Activated CD8-positive, alpha-beta memory T cell treated with anti-CD3 and anti-CD28 coated beads for 1 hour (primary cell): ENCODE results near the gene RETSAT.
A peak's percentile ranks its signal among the peaks of the same experiment; 100 is the strongest.
"Not testable (repeated sequence)": the region's sequence is repeated elsewhere in the genome, so short reads cannot be mapped to it uniquely, and the experiment has no call there.

Source experiments
- DNase-seq, 2 donors: peaks; one replicate each; pipeline ENCODE4 v3.0.0-alpha.2; 2020; ENCODE audit warnings: low read depth in 1 of 2; ENCODE audit errors: extremely low read depth in 1 of 2

The RETSAT gene

DNA sequence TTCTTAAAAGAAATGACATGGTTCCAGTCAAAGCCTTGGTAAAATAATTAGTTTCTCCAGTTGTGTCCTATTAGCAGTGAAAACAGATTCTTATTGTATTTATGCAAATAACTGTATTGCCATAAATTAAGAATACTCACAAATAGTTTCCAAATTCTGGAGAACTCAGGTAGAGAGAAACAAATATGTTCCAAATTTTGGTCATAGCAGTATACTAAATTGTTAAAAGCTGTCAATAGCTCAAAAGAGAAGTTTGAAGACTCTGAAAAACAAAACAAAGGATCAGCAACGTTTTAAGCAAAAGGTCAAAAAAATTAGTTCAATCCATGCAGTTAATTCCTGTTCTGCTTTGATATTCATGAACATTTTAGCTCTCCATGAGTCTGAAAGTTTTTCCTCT is 25.7 kb upstream of the RETSAT start:
- DNase-seq: no peak

DNA sequence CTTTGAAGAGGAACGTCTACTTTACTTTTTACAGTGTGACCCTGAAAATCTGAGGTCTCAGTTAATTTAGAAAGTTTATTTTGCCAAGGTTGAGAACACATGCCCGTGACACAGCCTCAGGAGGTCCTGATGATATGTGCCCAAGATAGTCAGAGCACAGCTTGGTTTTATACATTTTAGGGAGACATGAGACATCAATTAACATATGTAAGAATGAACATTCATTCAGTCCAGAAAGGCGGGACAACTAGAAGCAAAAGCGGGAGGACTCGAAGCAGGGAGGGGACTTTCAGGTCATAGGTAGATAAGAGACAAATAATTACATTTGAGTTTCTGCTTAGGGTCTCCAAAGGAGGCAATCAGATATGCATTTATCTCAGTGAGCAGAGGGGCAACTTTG is 23.9 kb upstream of the RETSAT start:
- no peak for DNase-seq

DNA sequence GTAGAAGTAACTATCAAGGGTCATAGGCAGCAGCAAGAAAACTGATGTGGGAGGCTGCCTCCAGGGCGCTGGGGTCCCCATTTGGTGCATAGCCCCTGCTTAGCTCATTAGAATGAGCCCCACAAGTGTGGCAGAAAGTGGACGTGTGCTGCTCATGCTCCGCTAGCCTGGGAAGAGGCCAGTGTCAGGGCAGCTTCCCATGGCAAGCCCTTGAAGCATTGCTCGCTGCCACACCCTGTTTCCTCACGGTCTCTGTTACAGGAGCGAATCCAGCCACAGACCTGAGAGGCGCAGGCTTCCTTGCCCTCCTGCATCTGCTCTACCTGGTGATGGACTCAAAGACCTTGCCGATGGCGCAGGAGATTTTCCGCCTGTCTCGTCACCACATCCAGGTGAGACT is 22.8 kb upstream of the RETSAT start:
- DNase-seq: no peak

DNA sequence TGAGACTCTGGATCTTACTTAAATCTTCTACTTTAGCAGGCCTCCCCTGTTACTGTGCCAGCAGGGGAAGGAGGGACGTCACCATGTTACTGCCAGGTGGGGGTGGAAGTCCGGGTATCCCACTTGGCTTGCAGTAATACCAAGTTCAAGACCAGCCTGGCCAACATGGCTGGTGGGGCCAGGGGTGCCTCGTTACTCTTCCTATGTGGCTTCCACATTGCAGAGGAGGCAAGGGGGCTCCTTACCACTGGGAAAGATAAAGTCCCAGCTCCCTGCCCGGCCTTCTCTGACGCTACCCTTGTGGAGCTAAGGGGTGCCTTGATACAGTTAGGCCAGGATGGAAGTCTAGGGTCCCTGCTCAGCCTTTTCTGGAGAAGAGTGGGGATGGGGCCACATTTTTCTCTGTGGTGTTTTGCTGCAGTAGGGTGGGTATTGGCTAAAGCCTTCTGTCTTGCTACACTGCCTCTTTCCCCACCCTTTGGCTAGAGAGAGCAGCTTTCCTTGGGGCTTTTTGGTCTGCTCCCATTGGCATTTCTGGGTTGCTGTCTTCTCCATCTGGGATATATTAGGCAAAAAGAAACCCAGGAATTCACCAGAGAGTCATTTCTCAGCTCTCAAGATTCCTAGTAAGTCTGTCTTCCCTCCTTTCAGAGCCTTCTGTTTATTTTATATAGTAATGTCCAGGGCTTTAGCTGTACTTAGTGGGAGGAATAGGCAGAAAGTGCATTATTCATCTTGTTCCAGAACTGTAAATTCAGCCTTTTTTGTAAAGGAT is 22.1 kb upstream of the RETSAT start:
- no peak for DNase-seq

- DNase-seq: no peak
These were observed 16.7 kb upstream of the RETSAT start for GRCh38 chr2:85371045-85371444.

DNA sequence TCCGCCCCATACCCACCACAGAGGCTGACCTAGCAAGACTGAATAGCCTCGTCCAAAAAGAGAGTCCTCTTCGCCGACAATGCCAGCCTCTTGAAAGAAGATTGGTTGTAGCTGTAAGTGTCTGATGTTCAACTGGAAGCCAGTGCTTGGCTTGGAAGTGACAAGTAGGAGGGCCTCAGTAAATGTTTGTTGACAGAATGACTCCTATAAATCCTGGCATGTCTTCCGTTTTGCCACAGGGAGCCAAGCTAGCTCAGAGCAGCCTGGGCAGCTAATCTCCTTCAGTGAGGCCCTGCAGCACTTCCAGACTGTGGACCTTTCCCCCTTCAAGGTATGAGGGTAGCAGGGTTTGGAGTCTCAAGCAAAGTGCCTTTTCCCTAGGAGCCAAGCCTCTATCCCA is 15.2 kb upstream of the RETSAT start:
- DNase-seq: no peak

DNA sequence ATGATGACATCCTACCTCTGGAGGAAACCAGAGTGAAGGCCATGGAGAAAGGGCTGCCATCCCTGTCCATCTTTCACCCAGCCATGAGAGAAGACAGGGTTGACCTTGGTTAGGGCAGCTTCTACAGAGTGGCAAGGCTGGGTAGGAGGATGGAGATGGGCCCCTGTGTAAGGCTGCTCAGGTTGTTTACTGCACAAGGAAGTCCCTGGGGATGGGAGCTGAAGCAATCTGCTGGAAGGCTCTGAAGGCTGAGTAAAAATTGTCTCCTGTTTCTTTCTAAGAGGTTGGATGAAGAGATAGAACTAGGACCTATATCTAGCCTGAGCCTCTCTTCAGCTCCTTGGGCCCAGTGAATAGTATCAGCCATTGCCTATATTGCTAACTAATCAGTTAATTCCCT is 14.6 kb upstream of the RETSAT start:
- no peak for DNase-seq

DNA sequence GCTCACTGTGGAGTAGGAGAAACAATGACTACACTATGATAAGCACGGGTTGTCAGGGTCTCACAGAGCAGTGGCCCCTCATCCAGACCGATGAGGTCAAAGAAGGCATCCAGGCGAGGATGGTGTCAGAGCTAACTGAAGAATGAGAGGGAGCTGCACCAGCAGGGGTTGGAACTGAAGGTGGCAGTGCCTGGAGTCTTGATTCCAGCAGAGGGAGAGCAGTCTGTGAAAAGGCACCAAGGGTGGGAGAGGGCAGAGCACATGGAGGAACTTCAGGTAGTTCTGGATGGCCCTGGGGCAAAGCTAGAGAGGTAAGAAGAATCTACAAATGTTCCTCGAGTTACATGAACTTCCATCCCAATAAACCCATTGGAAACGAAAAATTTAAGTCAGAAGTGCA is 12.9 kb upstream of the RETSAT start:
- DNase-seq: no peak

DNA sequence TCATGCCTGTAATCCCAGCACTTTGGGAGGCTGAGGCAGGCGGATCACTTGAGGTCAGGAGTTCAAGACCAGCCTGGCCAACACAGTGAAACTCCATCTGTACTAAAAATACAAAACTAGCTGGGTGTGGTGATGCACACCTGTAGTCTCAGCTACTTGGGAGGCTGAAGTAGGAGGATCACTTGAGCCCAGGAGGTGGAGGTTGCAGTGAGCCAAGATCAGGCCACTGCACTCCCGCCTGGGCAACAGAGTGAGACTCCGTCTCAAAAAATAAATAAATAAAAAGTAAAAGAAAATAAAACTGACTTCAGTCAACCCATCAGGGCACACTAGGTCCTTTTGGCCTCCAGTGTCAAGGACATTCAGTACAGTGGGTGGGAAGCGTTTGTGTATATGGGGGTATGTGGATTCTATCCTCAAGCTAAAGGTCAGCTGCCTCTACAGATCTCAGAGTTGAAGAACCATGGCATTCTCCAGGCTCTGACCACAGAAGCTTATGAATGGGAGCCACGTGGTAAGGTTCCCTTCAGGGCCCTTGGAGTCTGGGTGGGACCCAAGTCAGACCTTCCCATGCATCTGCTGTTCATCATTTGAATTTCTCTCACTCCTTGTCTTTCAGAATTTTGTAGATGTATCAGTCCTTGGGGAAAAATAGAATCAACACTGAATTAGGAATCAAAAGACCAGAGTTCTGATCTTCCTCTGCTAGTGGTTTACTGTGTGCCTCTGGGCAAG is 8.5 kb upstream of the RETSAT start:
- not testable (repeated sequence) for DNase-seq

DNA sequence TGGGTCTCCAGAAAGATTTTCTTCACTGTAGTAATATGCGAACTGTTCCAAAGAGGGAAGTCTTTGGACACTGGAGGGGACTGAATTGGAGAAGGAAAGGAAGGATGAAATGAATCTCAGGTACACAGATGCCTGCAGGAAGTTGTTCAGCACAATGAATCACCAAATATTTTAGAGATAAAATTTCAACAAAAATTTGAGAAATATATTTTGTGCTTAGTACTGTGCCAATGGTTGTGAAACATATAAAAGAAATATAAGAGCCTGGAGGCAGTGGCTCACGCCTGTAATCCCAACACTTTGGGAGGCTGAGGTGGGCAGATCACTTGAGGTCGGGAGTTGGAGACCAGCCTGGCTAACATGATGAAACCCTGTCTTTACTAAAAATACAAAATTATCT is 3.4 kb upstream of the RETSAT start:
- DNase-seq: no peak

DNA sequence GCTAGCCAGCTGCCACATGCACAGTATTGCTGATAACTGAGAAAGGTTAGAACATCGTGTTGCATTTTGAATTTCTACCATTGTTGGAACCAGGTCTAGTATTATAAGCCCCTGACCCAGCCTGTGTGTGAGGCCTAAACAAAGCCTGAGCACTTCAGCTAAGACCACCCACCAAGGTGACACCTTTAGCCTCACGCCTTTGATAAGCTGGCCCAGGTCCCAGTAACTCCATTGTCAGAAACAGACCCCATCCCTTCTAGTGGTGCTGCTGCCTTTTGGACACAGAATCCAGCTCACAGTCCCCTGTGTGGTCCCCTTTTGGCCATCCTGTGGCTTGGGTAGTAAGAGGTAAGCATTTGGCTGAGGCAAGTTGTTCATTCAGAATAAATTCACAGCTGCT is 1.9 kb upstream of the RETSAT start:
- DNase-seq: no peak

DNA sequence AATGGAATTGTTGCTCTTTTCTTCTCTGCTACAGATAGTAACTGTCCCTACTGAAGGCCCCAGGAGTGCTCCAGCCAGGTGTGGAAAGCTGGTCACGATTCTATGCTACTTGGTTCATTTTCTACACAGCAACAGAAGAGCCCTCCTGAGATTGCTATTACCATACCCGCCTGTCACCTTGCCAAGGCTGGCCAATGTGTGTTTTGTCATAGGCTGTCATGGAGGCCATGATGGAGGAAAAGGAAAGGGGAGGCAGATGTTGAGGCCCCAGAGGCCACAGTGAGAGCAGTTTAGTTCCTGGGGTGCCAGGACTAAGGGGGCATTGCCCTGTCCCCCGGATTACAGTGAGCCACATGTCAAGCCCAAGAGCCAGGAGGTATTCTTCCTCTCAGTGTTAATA is 1.2 kb upstream of the RETSAT start:
- DNase-seq: no peak

GRCh38 chr2:85355073-85355410 is 714 bp upstream of the RETSAT start:
- DNase-seq: no peak

DNA sequence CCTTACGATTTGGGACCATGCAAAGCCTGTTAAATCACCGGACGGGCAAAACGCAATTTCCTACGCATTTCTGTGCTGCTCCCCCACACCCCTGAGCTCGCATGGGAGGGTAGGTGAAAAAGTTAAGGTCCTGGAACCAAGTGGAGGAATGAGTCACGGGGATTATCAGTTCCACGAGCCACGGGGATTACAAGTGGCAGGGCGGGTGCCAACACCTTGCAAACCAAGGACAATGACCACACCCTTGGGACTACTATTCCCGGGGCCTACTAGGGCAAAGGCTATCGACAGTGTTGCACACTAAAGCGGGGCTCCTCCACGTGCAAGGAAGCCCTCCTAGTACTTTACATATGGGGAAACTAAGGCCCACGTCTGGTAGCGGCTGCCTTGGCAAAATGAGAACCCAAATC is 447 bp downstream of the RETSAT start:
- peak in 1 of 2 donors; percentile 1 for DNase-seq

- no peak for DNase-seq
These were observed 6.7 kb downstream of the RETSAT start for GRCh38 chr2:85347599-85347998.

GRCh38 chr2:85344356-85344954 is 9.9 kb downstream of the RETSAT start:
- DNase-seq: no peak

DNA sequence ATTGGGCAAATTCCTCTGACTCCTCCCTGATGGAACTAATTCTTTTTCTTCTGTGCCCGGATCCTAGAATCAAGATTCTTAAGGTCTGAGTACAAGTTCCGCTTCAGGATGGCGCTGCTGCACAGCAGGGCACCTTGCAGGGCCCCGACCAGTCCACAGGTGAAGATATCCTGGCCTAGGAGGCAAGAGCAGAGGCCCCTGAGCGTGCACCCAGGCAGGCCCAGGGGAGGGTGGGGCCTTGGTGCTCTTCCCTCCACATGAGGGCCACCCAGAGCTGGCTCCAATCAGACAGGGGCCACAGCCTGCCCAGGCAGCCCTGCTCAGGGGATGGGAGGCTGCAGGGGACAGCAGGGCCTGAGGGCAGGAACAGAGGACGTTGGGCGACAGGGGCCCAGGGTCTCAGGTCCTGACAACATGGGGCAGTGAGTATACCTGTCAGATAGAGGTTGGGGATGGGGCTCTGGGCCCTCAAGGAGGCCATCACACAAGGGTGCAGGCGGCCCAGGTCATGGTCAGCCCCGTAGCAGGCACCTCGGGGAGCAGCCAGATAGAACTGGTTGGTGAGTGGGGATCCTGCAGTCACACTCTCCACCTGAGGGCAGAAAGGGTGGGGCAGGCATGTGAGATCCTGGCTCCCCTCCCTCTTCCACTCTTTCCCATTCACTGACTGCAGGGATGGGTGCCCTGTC is 11.0 kb downstream of the RETSAT start:
- DNase-seq: not testable (repeated sequence)

DNA sequence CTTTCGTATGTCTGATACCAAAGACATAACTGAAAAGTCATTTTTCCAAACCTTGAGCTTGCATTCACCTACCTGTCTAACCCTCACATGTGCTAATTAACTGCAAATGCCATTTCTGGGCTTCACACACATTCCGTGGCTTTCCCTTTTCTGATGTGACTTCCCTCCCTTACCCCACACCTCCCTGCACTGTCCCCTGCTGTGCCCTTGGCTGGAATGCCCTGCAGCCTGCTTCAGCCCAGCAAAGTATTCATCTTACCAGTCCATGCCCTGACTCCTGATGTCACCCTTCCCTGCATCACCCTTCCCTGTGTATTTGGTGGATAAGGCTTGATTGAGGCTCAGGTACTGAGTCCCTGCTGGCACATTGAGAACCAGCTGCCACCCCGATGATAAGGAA is 12.2 kb downstream of the RETSAT start:
- DNase-seq: no peak

DNA sequence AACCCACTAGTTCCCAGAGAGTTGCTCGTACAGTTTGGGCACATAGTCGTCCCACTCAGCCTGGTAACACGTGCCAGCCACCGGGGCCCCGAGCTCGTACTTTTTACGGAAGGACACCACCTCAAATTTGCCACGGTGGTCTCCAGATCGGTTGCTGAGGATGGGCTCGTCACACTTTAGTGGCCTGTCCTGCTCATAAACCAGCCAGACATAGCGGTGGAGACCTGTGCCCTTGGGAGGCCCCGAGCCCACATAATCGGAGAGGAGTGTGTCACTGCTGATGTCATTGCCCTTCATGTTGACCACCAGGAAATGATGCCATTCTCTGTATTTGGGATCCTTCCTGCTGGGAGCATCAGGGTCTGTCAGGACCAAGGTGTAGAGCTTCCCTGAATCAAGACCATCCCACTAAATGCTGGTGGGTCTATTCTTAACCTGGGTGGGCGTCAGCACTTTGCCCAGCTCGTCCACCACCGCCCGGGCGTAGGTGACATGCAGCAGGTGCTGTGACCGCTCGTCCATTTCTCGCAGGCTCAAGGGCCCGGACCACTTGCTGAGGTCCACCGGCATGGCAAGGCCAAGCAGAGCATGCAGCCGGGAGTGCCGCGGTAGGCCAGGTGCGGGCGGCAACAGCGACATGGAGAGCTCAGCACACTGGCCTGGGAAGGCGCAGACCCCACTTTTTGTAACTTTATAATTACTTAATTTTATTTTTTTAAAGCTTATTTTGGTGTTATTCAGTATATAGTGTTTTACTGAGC is 12.9 kb downstream of the RETSAT start:
- DNase-seq: no peak

GRCh38 chr2:85340034-85340892 is 14.1 kb downstream of the RETSAT start:
- no peak for DNase-seq
